H9 (cell line): Measurements from ENCODE around the gene CHTF8. TPM values are rescaled to one million over a fixed set of nuclear protein-coding genes. Genes with fewer than 3 reads are reported as not detected.
A peak's percentile ranks its signal among the peaks of the same experiment; 100 is the strongest.

Experiments used
- DNase-seq: peaks from one replicate; pipeline ENCODE4 v3.0.0-alpha.2; 2017
- H2AFZ ChIP-seq: one replicate; pipeline ENCODE4 v1.6.1; 2013; ENCODE audit warnings: mild to moderate bottlenecking, low read length, control low read depth, moderate library complexity
- H2AK5ac ChIP-seq: 2 replicates; pipeline ENCODE4 v1.6.1; 2013; ENCODE audit warnings: low read length, control low read depth, mixed read lengths; ENCODE audit not compliant: insufficient read length
- H2BK120ac ChIP-seq: one replicate; pipeline ENCODE4 v1.6.1; 2013; ENCODE audit warnings: low read depth, mild to moderate bottlenecking, low read length, control low read depth, inconsistent platforms; ENCODE audit not compliant: poor library complexity, severe bottlenecking
- H2BK12ac ChIP-seq: 2 replicates; pipeline ENCODE4 v1.6.1; 2013; ENCODE audit warnings: low read length, control low read depth, mixed read lengths, low read depth; ENCODE audit not compliant: insufficient read length
- H2BK15ac ChIP-seq: 2 replicates; pipeline ENCODE4 v1.6.1; 2013; ENCODE audit warnings: low read depth, low read length, control low read depth
- H2BK20ac ChIP-seq: one replicate; pipeline ENCODE4 v1.6.1; 2013; ENCODE audit warnings: low read depth, mild to moderate bottlenecking, low read length, control low read depth, inconsistent platforms; ENCODE audit not compliant: poor library complexity, severe bottlenecking
- H2BK5ac ChIP-seq: 2 replicates; pipeline ENCODE4 v1.6.1; 2013; ENCODE audit warnings: low read length, control low read depth, mixed read lengths; ENCODE audit not compliant: insufficient read length
- H3K14ac ChIP-seq: 2 replicates; pipeline ENCODE4 v1.6.1; 2013; ENCODE audit warnings: low read length, control low read depth; ENCODE audit not compliant: insufficient read depth
- H3K18ac ChIP-seq: 2 replicates; pipeline ENCODE4 v1.6.1; 2013; ENCODE audit warnings: low read depth, mild to moderate bottlenecking, mixed read lengths, low read length, control low read depth; ENCODE audit not compliant: insufficient read length
- H3K23ac ChIP-seq: 2 replicates; pipeline ENCODE4 v1.6.1; 2013; ENCODE audit warnings: low read length, control low read depth, mixed read lengths, low read depth; ENCODE audit not compliant: insufficient read length
- H3K23me2 ChIP-seq: 2 replicates; pipeline ENCODE4 v1.6.1; 2013; ENCODE audit warnings: low read depth, mild to moderate bottlenecking, mixed read lengths, low read length, control low read depth; ENCODE audit not compliant: insufficient read length, poor library complexity, severe bottlenecking
- H3K27ac ChIP-seq: 2 replicates; pipeline ENCODE4 v1.5.1; 2013; ENCODE audit warnings: low read length, control low read depth, mixed read lengths, low read depth; ENCODE audit not compliant: insufficient read length
- H3K27me3 ChIP-seq: 2 replicates; pipeline ENCODE4 v1.6.1; 2013; ENCODE audit warnings: low read length, control low read depth, inconsistent platforms; ENCODE audit not compliant: insufficient read depth
- H3K4ac ChIP-seq: 2 replicates; pipeline ENCODE4 v1.6.1; 2013; ENCODE audit warnings: low read depth, mild to moderate bottlenecking, control low read depth, inconsistent platforms, low read length, moderate library complexity
- H3K4me1 ChIP-seq: 2 replicates; pipeline ENCODE4 v1.6.1; 2013; ENCODE audit warnings: low read length, control low read depth, inconsistent platforms; ENCODE audit not compliant: insufficient read depth
- H3K4me2 ChIP-seq: 2 replicates; pipeline ENCODE4 v1.6.1; 2013; ENCODE audit warnings: low read length, control low read depth, mixed read lengths; ENCODE audit not compliant: insufficient read length, insufficient read depth
- H3K56ac ChIP-seq: 2 replicates; pipeline ENCODE4 v1.6.1; 2013; ENCODE audit warnings: low read depth, mild to moderate bottlenecking, mixed read lengths, low read length, control low read depth; ENCODE audit not compliant: insufficient read length
- H3K79me1 ChIP-seq: 2 replicates; pipeline ENCODE4 v1.6.1; 2013; ENCODE audit warnings: low read depth, mild to moderate bottlenecking, moderate library complexity, low read length, control low read depth, inconsistent platforms; ENCODE audit not compliant: insufficient read depth, poor library complexity, severe bottlenecking
- H3K79me2 ChIP-seq: 2 replicates; pipeline ENCODE4 v1.6.1; 2013; ENCODE audit warnings: low read length, control low read depth, inconsistent platforms; ENCODE audit not compliant: insufficient read depth
- H3K9ac ChIP-seq: 2 replicates; pipeline ENCODE4 v1.6.1; 2013; ENCODE audit warnings: low read length, control low read depth, mixed read lengths; ENCODE audit not compliant: insufficient read length; ENCODE audit errors: extremely low read depth
- H3K9me3 ChIP-seq: one replicate; pipeline ENCODE4 v1.6.1; 2013; ENCODE audit warnings: low read depth, low read length, inconsistent platforms; ENCODE audit not compliant: control insufficient read depth
- H3T11ph ChIP-seq: one replicate; pipeline ENCODE4 v1.6.1; 2013; ENCODE audit warnings: mild to moderate bottlenecking, low read length, control low read depth, inconsistent platforms
- H4K20me1 ChIP-seq: one replicate; pipeline ENCODE4 v1.6.1; 2013; ENCODE audit not compliant: control insufficient read depth, insufficient read length, insufficient read depth
- H4K5ac ChIP-seq: 2 replicates; pipeline ENCODE4 v1.6.1; 2013; ENCODE audit warnings: low read depth, mild to moderate bottlenecking, mixed read lengths, low read length, control low read depth; ENCODE audit not compliant: insufficient read length
- H4K8ac ChIP-seq: replicated peaks from 2 replicates; pipeline ENCODE4 v1.6.1; 2013; ENCODE audit warnings: low read length, control low read depth, mixed read lengths, low read depth; ENCODE audit not compliant: insufficient read length
- H4K91ac ChIP-seq: 2 replicates; pipeline ENCODE4 v1.6.1; 2013; ENCODE audit warnings: low read depth, mild to moderate bottlenecking, moderate library complexity, mixed read lengths, low read length, control low read depth; ENCODE audit not compliant: insufficient read length
- H3K27ac Mint-ChIP-seq, 3 experiments: 2 replicates in 2 of 3; 3 replicates in 1 of 3; pipeline ENCODE4 v1.8.0; 2020 to 2021; ENCODE audit warnings: mixed read lengths in 3 of 3, mild to moderate bottlenecking in 1 of 3, moderate library complexity in 1 of 3
- H3K27me3 Mint-ChIP-seq: 2 replicates; pipeline ENCODE4 v1.8.0; 2021; ENCODE audit warnings: low read depth, mild to moderate bottlenecking, moderate library complexity, mixed read lengths
- H3K36me3 Mint-ChIP-seq, 3 experiments: 2 replicates in 2 of 3; 3 replicates in 1 of 3; pipeline ENCODE4 v1.8.0; 2020 to 2021; ENCODE audit warnings: low read depth in 3 of 3, mixed read lengths in 3 of 3; ENCODE audit not compliant: insufficient read depth in 1 of 3
- H3K4me1 Mint-ChIP-seq, 2 experiments: 2 replicates each; pipeline ENCODE4 v1.8.0; 2020; ENCODE audit warnings: mixed read lengths in 2 of 2
- H3K4me3 Mint-ChIP-seq, 2 experiments: 2 replicates in 1 of 2; 3 replicates in 1 of 2; pipeline ENCODE4 v1.8.0; 2020 to 2021; ENCODE audit warnings: mild to moderate bottlenecking in 2 of 2, mixed read lengths in 2 of 2, moderate library complexity in 1 of 2
- H3K9me3 Mint-ChIP-seq, 2 experiments: 2 replicates in 1 of 2; 3 replicates in 1 of 2; pipeline ENCODE4 v1.8.0; 2020; ENCODE audit warnings: mild to moderate bottlenecking in 2 of 2, mixed read lengths in 2 of 2, moderate library complexity in 1 of 2
- CTCF ChIP-seq: fragments of 200-600 bp; sonication (generic); conservative IDR thresholded peaks from 3 replicates; pipeline ENCODE4 v1.8.0; 2021; ENCODE audit warnings: antibody characterized with exemption, mild to moderate bottlenecking
- WGBS: extraction: QIAGEN DNeasy Blood & Tissue Kit; methylation state at CpG from one replicate; pipeline ENCODE4 v1.1.7; 2013; ENCODE audit warnings: missing lambda C conversion rate, low lambda C conversion rate, mixed read lengths; ENCODE audit not compliant: insufficient read length; ENCODE audit errors: extremely low coverage; 5-methylcytosine and 5-hydroxymethylcytosine counted together
- total RNA-seq: library from RNA; stranded (reverse); gene quantifications from 2 replicates; pipeline ENCODE4 v1.2.1, GENCODE V29; 2021

The CHTF8 gene
- total RNA-seq, 1 experiment from 2014 or later: 168 TPM

DNA sequence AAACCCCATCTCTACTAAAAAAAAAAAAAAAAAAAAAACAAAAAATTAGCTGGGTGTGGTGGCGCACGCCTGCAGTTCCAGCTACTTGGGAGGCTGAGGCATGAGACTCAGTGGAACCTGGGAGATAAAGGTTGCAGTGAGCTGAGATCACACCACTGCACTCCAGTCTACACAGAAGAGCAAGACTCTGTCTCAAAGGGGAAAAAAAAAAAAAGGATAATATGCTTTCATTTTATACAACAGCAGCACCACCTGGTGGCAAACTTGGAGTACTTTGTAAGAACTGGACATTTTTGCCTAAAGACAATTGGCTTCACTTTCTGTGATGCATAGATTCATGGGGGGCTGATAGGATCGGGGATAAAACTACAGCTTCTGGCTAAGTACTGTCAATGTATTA is 8.5 kb downstream of the CHTF8 start:
- Histone ChIP-seq H3K4me1 (no peaks in the 10 kb centered on the region), H2BK15ac (no peak overlapping the region), H3K79me2 (peaks cover 6% of the 10 kb centered on the region; the same call in 1 of the 2 replicates), H4K5ac (no peak overlapping the region), H4K20me1 (peaks cover 2% of the 10 kb centered on the region), H3K27ac (no peak overlapping the region), H2BK12ac (no peak overlapping the region), H3K23me2 (no peaks in the 10 kb centered on the region), H3K14ac (no peak overlapping the region), H2BK120ac (no peak overlapping the region), H3K9me3 (no peaks in the 10 kb centered on the region), H3K27me3 (no peaks in the 10 kb centered on the region), H3K23ac (no peak overlapping the region), H2BK5ac (no peak overlapping the region), H3T11ph (no peak overlapping the region), H2AK5ac (no peak overlapping the region), H3K79me1 (peaks cover 3% of the 10 kb centered on the region), H3K18ac (no peak overlapping the region), H3K4ac (no peak overlapping the region), H2BK20ac (no peak overlapping the region), H4K91ac (no peak overlapping the region), H4K8ac (no peak overlapping the region), H3K4me2 (no peak overlapping the region), H2AFZ (no peak overlapping the region), H3K9ac (no peak overlapping the region), H3K56ac (no peak overlapping the region)
- no peak for DNase-seq
- H3K27me3 Mint-ChIP-seq: no peaks in the 10 kb centered on the region
- TF ChIP-seq CTCF: peak; percentile 81
- peaks cover 28 to 49% (median 44%) of the 10 kb centered on the region in 3 experiments for H3K36me3 Mint-ChIP-seq
- WGBS: no CpG with 5 or more reads among the region's 3 CpGs
- H3K4me3 Mint-ChIP-seq: no peak overlapping the region
- 0 out of 4 replicates have a peak, but pooled peaks cover 0 to 2% of the 10 kb centered on the region in 2 experiments for H3K4me1 Mint-ChIP-seq
- no peak overlapping the region for H3K27ac Mint-ChIP-seq
- H3K9me3 Mint-ChIP-seq: no peaks in the 10 kb centered on the region
